ENCODE data around the gene FBXW2.

DNA sequence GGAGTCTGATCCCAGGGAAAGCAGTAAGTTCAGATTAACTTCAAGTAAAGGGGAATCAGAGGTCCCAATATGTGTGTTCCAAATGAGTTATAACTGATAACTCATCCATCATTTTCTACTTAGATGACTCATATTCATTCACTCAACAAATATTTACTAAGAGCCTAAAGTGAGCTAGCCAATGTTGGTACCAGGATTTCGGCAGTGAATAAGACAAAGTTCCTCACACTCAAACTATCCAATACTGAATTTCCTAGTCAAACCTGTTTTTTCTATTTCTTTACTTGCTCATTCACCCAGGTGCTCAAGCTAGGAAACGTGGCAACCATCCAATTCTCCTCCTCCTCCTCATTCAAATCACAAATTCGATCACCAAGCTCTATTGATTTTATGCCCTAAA lies 25.8 kb downstream of the FBXW2 start:
- TF ChIP-seq ZNF274 (IDR thresholded peaks at IDR 0.05; ENCODE audit: low read depth, low read length) (no peak), YY1 (IDR thresholded peaks at IDR 0.05; ENCODE audit: insufficient read depth, insufficient read length) (no peak), SUZ12 (IDR thresholded peaks at IDR 0.05; ENCODE audit: extremely low read depth, insufficient read depth, insufficient read length) (no peak)
